Measurements from ENCODE around the gene LRRC73. TPM values are rescaled to one million over a fixed set of nuclear protein-coding genes. Genes with fewer than 3 reads are reported as not detected.
"Not testable (repeated sequence)": the region's sequence is repeated elsewhere in the genome, so short reads cannot be mapped to it uniquely, and the experiment has no call there.

LRRC73 gene
- total and polyA plus RNA-seq, 10 donors = 0.11 to 1.3 (median 0.64) TPM

- no peaks in the 10 kb centered on the region for H3K36me3 ChIP-seq
- WGBS, 5 donors = 76 to 92% (median 84%) methylated on average over 4 of the region's 4 CpGs
- no peaks in the 10 kb centered on the region for H3K4me1 ChIP-seq
- peaks cover 0 to 65% (median 12%) of the 10 kb centered on the region in 7 donors for H3K27me3 ChIP-seq (replicated peaks in 1 of 7)
- intact Hi-C loops (cut with DNase I; ENCODE audit: low total_unique reads) = no loop called here
- H3K4me3 ChIP-seq = no peak overlapping the region
- TF ChIP-seq POLR2AphosphoS5 (IDR thresholded peaks at IDR 0.05) (no peak), POLR2A (IDR thresholded peaks at IDR 0.05) (no peak), CTCF (IDR thresholded peaks at IDR 0.05 in 8 of 11, conservative IDR thresholded peaks at IDR 0.05 in 3 of 11) (no peak)
- DNase-seq = no peak
- no peaks in the 10 kb centered on the region for H3K9me3 ChIP-seq
- no peak overlapping the region for H3K27ac ChIP-seq
These were observed 41.9 kb downstream of the LRRC73 start for GRCh38 chr6:43468240-43468639.

GRCh38 chr6:43467752-43468151 lies 42.4 kb downstream of the LRRC73 start:
- no peak for DNase-seq
- Histone ChIP-seq H3K27me3 (replicated peaks in 1 of 7) (peaks cover 0 to 70% (median 13%) of the 10 kb centered on the region in 7 donors), H3K9me3 (no peaks in the 10 kb centered on the region), H3K36me3 (no peaks in the 10 kb centered on the region), H3K4me1 (no peaks in the 10 kb centered on the region), H3K4me3 (no peak overlapping the region), H3K27ac (no peak overlapping the region)
- no peak for TF ChIP-seq POLR2AphosphoS5 (IDR thresholded peaks at IDR 0.05)
- TF ChIP-seq CTCF (IDR thresholded peaks at IDR 0.05 in 8 of 11, conservative IDR thresholded peaks at IDR 0.05 in 3 of 11) = no peak
- no peak for TF ChIP-seq POLR2A (IDR thresholded peaks at IDR 0.05)
- WGBS, 5 donors = 74 to 87% (median 79%) methylated on average over 4 of the region's 4 CpGs
- intact Hi-C loops (cut with DNase I; ENCODE audit: low total_unique reads) = no loop called here

DNA sequence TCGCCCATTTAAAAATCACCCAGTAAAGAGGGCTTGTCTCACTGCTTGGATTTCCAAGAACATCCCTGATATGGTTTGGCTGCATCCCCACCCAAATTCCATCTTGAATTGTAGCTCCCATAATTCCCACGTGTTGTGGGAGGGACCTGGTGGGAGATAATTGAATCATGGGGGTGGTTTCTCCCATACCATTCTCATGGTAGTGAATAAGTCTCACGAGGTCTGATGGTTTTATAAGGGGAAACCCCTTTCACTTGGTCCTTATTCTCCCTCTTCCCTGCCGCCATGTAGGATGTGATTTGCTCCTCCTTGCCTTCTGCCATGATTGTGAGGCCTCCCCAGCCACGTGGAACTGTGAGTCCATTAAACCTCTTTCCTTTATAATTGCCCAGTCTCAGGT lies 42.9 kb downstream of the LRRC73 start:
- H3K27ac ChIP-seq; intact Hi-C loops (cut with DNase I; ENCODE audit: low total_unique reads); H3K4me3 ChIP-seq; H3K36me3 ChIP-seq; H3K4me1 ChIP-seq; DNase-seq; H3K9me3 ChIP-seq: not testable (repeated sequence)
- 54 to 72% (median 61%) methylated on average over 5 of the region's 5 CpGs for WGBS, 5 donors
- H3K27me3 ChIP-seq (replicated peaks in 1 of 7) = peaks cover 0 to 71% (median 13%) of the 10 kb centered on the region in 7 donors

- WGBS, 5 donors = 57 to 75% (median 67%) methylated on average over 2 of the region's 2 CpGs
- Histone ChIP-seq H3K27me3 (replicated peaks in 1 of 7) (peaks cover 0 to 73% (median 13%) of the 10 kb centered on the region in 7 donors), H3K27ac (no peak overlapping the region), H3K4me1 (no peaks in the 10 kb centered on the region), H3K9me3 (no peaks in the 10 kb centered on the region), H3K4me3 (no peak overlapping the region), H3K36me3 (no peaks in the 10 kb centered on the region)
- DNase-seq = no peak
- TF ChIP-seq CTCF (IDR thresholded peaks at IDR 0.05 in 8 of 11, conservative IDR thresholded peaks at IDR 0.05 in 3 of 11) (no peak), POLR2A (IDR thresholded peaks at IDR 0.05) (no peak), POLR2AphosphoS5 (IDR thresholded peaks at IDR 0.05) (no peak)
- intact Hi-C loops (cut with DNase I; ENCODE audit: low total_unique reads) = no loop called here
These were observed 44.2 kb downstream of the LRRC73 start for GRCh38 chr6:43465948-43466347.

DNA sequence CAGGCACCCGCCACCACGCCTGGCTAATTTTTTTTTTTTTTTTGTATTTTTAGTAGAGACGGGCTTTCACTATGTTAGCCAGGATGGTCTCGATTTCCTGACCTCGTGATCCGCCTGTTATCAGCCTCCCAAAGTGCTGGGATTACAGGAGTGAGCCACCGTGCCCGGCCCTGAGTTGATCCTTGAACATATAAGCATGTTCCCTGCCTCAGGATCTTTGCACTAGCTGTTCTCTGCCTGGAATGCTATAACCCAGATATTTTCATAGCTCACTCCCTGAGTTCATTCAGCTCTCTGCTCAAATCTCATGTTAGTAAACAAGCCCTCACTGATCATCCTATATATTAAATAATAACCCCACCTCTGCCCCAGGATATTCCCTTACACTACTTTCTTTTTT lies 45.8 kb downstream of the LRRC73 start:
- 77 to 93% (median 87%) methylated on average over 8 of the region's 8 CpGs for WGBS, 5 donors
- H3K27me3 ChIP-seq (replicated peaks in 1 of 7) = peaks cover 0 to 73% (median 13%) of the 10 kb centered on the region in 7 donors
- H3K9me3 ChIP-seq = no peaks in the 10 kb centered on the region
- H3K4me3 ChIP-seq = no peak overlapping the region
- no peak overlapping the region for H3K27ac ChIP-seq
- TF ChIP-seq CTCF (IDR thresholded peaks at IDR 0.05 in 8 of 11, conservative IDR thresholded peaks at IDR 0.05 in 3 of 11) (no peak), POLR2AphosphoS5 (IDR thresholded peaks at IDR 0.05) (no peak), POLR2A (IDR thresholded peaks at IDR 0.05) (no peak)
- intact Hi-C loops (cut with DNase I; ENCODE audit: low total_unique reads) = no loop called here
- no peaks in the 10 kb centered on the region for H3K36me3 ChIP-seq
- no peak for DNase-seq
- no peaks in the 10 kb centered on the region for H3K4me1 ChIP-seq

Data from spleen (tissue), 11 donors.